Omental fat pad (tissue), 4 donors: ENCODE measurements around the gene KIAA0513. TPM values are rescaled to one million over a fixed set of nuclear protein-coding genes. Genes with fewer than 3 reads are reported as not detected.

Source experiments
- ATAC-seq: fragments of 150-250 bp; one replicate; pipeline ENCODE4 v1.9.1; 2016; ENCODE audit warnings: mild to moderate bottlenecking, moderate library complexity; ENCODE audit not compliant: low FRiP score
- DNase-seq: peaks from one replicate; pipeline ENCODE4 v3.0.0-alpha.2; 2019; ENCODE audit warnings: low spot score
- CTCF ChIP-seq, 3 donors: fragments of 450-650 bp; IDR thresholded peaks; one replicate each; pipeline ENCODE4 v1.5.1; 2016 to 2017; ENCODE audit warnings: antibody characterized with exemption in 3 of 3, mild to moderate bottlenecking in 3 of 3, moderate library complexity in 2 of 3
- total RNA-seq, 4 donors: library from RNA; depleted of rRNA; stranded (reverse); fragments of >200 nt; gene quantifications; one replicate each; pipeline ENCODE4 v1.1.0, GENCODE V29; 2016

KIAA0513 gene
- total RNA-seq, 4 donors from 2014 or later: 9.1 to 13.2 (median 11.2) TPM

- no peak for TF ChIP-seq CTCF (IDR thresholded peaks at IDR 0.05)
- no peak for ATAC-seq
- no peak for DNase-seq
Observed at GRCh38 chr16:85127379-85127723, 99.8 kb downstream of the KIAA0513 start.

DNA sequence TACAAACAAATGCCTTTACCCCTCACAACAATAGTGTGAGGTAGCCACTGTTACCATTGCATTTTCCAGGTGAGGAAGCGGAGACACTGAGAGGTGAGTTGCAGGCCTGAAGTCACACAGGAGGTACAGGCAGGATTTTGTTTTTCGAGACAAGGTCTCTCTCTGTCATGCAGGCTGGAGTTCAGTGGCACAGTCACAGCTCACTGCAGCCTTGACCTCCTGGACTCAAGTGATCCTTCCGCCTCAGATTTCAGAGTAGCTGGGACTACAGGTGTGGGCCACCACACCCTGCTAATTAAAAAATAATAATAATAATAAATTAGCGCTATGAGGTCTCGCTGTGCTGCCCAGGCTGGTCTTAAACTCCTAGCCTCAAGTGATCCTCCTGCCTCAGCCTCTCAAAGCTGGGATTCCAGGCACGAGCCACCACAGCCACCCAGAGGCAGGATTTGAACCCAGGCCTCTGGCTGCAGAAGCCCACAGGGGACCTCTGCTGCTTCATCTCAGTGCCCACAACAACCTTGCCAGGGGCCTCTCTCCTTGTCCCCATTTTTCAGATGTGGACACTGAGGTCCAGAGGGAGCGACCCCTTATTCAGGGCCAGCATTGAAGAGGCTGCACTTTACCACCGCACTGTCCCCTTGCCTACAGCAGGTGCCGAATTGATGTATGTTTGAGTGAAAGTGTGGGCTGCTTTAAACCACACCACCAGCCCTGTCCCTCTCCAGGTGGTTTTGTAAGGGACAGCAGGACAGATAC, 100.7 kb downstream of the KIAA0513 start:
- ATAC-seq: no peak
- no peak for TF ChIP-seq CTCF (IDR thresholded peaks at IDR 0.05)
- no peak for DNase-seq

- no peak for DNase-seq
- peak; percentile 26 for ATAC-seq
Observed at GRCh38 chr16:85129876-85130704, 102.5 kb downstream of the KIAA0513 start.

DNA sequence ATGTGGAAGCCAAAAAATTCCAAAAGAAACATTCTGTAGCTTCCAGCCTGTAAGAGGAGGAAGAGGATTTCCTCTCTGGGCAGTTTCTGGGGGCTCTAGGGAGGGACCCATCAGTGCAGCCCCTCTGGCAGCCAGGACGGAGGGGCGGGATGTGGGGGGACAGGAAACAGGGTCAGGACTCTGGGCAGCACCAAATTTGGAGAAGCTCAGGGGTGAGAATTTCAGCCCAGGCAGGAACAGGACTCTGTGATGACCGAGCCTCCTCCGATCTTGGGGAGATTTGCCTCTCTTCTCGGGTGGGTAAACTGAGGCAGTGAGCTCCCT, 103.1 kb downstream of the KIAA0513 start:
- ATAC-seq: no peak
- no peak for DNase-seq
- no peak for TF ChIP-seq CTCF (IDR thresholded peaks at IDR 0.05)

More at GRCh38 chr16:85129876-85130704, 102.5 kb downstream of the KIAA0513 start:
- TF ChIP-seq CTCF (IDR thresholded peaks at IDR 0.05): no peak

DNA sequence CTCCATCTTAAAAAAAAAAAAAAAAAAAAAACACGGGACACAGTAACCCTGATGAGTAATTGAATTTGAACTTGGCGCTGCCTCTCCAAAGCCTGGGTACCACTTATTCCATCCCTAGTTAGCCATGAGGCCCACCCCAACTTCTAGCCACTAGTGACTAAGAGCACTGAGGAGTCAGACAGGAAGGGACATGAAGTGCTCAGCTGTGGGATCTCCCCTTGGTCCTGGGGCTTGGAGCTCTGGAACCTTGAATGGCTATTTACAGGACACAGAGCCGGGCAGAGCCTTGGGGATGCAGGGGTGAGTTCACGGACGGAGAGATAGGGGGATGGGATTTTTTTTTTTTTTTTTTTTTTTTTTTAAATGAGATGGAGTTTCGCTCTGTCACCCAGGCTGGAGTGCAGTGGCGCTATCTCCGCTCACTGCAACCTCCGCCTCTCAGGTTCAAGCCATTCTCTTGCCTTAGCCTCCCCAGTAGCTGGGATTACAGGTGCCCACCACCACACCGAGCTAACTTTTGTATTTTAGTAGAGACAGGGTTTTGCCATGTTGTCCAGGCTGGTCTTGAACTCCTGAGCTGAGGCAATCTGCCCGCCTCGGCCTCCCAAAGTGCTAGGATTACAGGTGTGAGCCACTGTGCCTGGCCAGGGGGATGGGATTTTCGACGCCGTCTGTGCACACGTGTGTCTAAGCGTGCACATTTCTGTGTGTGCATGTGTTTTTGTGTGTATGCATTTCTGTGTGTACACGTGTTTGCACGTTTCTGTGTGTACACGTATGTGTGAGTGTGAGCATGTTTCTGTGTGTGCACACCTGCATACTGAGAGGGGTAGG, 105.1 kb downstream of the KIAA0513 start:
- DNase-seq: no peak
- no peak for ATAC-seq
- TF ChIP-seq CTCF (IDR thresholded peaks at IDR 0.05): no peak

- TF ChIP-seq CTCF (IDR thresholded peaks at IDR 0.05): no peak
- no peak for DNase-seq
- ATAC-seq: no peak
Observed at GRCh38 chr16:85133290-85133599, 105.7 kb downstream of the KIAA0513 start.
